Stimulated activated CD8-positive, alpha-beta memory T cell treated with anti-CD3 and anti-CD28 coated beads, Interleukin-12 subunit alpha, Interleukin-12 subunit beta, amount 100 ng/mL, for 1 hour (primary cell): Measurements from ENCODE around the gene OTUD6A.
"Not testable (repeated sequence)": the region's sequence is repeated elsewhere in the genome, so short reads cannot be mapped to it uniquely, and the experiment has no call there.

ENCODE experiments used
- DNase-seq: peaks from one replicate; pipeline ENCODE4 v3.0.0-alpha.2; 2020; ENCODE audit warnings: low read depth

The OTUD6A gene

GRCh38 chrX:70049406-70049805 is 12.9 kb upstream of the OTUD6A start:
- no peak for DNase-seq

- DNase-seq = no peak
Measured at GRCh38 chrX:70049925-70050324, 12.3 kb upstream of the OTUD6A start, which contains the start of gene AWAT2. AWAT2 (minus strand) TSS chrX:70049938; CDS start chrX:70049932, 6 bp downstream.

- no peak for DNase-seq
Measured at GRCh38 chrX:70052895-70053615, 9.2 kb upstream of the OTUD6A start.

GRCh38 chrX:70054391-70054790 is 7.9 kb upstream of the OTUD6A start:
- DNase-seq = no peak

- no peak for DNase-seq
Measured at GRCh38 chrX:70062961-70063550, 799 bp downstream of the OTUD6A start.

- DNase-seq = no peak
Measured at GRCh38 chrX:70066646-70067045, 4.4 kb downstream of the OTUD6A start.

- DNase-seq = no peak
Measured at GRCh38 chrX:70079297-70079696, 17.0 kb downstream of the OTUD6A start.

GRCh38 chrX:70079870-70080269 is 17.6 kb downstream of the OTUD6A start:
- DNase-seq = no peak

GRCh38 chrX:70082723-70083122 is 20.5 kb downstream of the OTUD6A start:
- no peak for DNase-seq

GRCh38 chrX:70084592-70085240 is 22.5 kb downstream of the OTUD6A start:
- DNase-seq = no peak

GRCh38 chrX:70087857-70088630 is 25.8 kb downstream of the OTUD6A start:
- no peak for DNase-seq

- DNase-seq = no peak
Measured at GRCh38 chrX:70088751-70089150, 26.5 kb downstream of the OTUD6A start.

GRCh38 chrX:70089604-70090297 is 27.5 kb downstream of the OTUD6A start:
- DNase-seq = no peak

- no peak for DNase-seq
Measured at GRCh38 chrX:70092247-70092646, 30.0 kb downstream of the OTUD6A start.

GRCh38 chrX:70096052-70096451 is 33.8 kb downstream of the OTUD6A start:
- DNase-seq = no peak

GRCh38 chrX:70105229-70105628 is 43.0 kb downstream of the OTUD6A start:
- no peak for DNase-seq

GRCh38 chrX:70111436-70112026 is 49.3 kb downstream of the OTUD6A start:
- DNase-seq = not testable (repeated sequence)
